Measurements from ENCODE around the gene ADARB1.

The ADARB1 gene

DNA sequence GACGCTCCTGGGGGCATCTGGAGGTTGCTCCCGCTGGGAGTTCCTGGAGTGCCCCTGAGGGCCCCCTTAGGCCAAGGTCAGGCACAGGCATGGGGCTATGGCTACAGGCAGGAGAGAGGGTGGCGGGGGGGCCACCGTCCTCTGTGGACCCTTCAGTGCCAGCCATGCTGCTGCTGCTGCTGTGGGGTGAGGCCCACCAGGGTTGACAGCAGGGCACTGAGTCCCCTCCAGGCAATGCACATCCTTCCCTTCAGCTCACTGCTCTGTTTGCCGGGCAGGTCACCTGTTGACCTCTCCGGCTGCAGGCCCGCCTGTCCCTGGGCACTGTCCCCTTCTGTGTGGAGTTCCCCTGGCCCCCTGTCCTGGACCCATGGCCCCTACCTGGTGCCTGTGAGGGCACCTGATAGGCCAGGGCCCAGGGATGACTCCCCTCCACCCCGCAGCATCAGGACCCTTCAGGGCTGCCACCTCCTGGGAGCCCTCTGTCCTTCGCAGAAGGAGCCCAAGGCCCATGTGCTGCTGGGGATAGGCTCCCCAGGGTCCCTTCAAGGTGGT is 34.1 kb upstream of the ADARB1 start:
- TF ChIP-seq, protein P1, sequence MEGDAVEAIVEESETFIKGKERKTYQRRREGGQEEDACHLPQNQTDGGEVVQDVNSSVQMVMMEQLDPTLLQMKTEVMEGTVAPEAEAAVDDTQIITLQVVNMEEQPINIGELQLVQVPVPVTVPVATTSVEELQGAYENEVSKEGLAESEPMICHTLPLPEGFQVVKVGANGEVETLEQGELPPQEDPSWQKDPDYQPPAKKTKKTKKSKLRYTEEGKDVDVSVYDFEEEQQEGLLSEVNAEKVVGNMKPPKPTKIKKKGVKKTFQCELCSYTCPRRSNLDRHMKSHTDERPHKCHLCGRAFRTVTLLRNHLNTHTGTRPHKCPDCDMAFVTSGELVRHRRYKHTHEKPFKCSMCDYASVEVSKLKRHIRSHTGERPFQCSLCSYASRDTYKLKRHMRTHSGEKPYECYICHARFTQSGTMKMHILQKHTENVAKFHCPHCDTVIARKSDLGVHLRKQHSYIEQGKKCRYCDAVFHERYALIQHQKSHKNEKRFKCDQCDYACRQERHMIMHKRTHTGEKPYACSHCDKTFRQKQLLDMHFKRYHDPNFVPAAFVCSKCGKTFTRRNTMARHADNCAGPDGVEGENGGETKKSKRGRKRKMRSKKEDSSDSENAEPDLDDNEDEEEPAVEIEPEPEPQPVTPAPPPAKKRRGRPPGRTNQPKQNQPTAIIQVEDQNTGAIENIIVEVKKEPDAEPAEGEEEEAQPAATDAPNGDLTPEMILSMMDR (conservative IDR thresholded peaks at IDR 0.05; ENCODE audit: control insufficient read depth, insufficient read depth, low read depth, low read length), result no peak
- DNase-seq (ENCODE audit: low read depth), result no peak
- no peak overlapping the region for H3K4me3 ChIP-seq (ENCODE audit: control insufficient read depth, low read depth, low read length)

DNA sequence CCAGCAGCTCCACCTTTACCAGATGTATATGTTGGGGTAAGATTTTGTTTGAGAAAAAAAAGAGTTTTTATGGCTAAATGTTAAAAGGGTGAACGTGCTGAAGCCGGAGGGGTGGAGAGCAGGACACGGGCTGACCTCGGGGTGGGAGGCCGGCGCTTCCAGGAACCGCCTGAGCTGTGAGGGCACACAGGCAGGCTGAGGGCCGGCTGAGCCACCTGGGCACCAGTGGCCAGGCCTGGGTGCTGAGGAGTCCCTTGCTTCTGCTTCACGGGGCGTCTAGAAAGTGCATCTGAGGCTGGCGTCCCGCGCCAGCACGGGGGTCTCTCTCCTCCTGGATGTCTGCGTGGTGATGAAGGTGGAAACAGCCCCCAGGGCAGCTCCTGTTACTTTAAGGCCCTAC is 33.6 kb upstream of the ADARB1 start:
- no peak for DNase-seq (ENCODE audit: low read depth)
- TF ChIP-seq, protein P1 (conservative IDR thresholded peaks at IDR 0.05; ENCODE audit: control insufficient read depth, insufficient read depth, low read depth, low read length), result no peak
- no peak overlapping the region for H3K4me3 ChIP-seq (ENCODE audit: control insufficient read depth, low read depth, low read length)

DNA sequence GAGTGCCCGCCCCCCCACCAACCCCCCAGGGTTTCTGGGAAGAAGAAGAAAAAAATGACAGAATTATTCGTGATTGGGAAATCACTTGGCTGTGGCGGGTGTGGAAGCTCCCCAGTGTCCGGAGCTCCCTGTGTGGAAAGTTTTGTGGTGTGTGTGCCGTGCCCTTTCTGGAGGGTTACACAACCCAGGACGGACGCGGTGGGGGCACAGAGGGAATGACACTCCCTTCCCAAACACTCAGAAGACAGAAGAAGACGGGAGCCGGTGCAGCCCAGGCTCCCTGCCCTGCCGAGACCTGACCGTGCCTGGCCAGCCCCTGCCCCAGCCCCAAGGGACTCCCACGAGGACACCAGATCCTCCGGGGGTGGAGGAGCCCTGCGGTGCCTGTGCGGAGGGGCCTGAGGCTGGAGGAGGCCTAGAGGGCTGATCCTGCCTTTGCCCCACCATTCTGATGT is 33.0 kb upstream of the ADARB1 start:
- DNase-seq (ENCODE audit: low read depth), result peak; percentile 81
- TF ChIP-seq, protein P1 (conservative IDR thresholded peaks at IDR 0.05; ENCODE audit: control insufficient read depth, insufficient read depth, low read depth, low read length), result no peak
- no peak overlapping the region for H3K4me3 ChIP-seq (ENCODE audit: control insufficient read depth, low read depth, low read length)

DNA sequence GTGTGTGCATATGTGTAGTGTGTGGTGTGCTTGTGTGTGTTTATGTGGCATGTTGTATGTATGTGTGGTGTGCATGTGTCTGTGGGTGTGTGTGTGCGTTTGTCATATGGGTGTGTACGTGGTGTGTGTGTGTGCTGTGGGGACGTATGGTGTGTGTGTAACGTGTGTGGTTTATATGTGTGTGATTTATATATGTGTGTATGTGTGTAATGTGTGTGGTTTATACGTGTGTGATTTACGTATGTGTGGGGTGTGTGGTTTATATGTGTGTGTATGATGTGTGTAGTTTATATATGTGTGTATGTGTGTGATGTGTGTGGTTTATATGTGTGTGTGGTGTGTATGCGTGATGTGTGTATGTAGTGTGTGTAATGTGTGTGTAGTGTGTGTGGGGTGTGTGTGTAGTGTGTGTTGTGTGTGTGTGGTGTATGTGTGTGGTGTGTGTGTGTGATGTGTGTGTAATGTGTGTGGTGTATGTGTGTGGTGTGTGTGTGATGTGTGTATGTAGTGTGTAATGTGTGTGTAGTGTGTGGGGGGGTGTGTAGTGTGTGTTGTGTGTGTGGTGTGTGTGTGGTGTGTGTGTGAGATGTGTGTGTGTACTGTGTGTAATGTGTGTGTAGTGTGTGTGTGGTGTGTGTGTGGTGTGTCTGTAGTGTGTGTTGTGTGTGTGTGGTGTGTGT is 32.3 kb upstream of the ADARB1 start:
- no peak for DNase-seq (ENCODE audit: low read depth)
- TF ChIP-seq, protein P1 (conservative IDR thresholded peaks at IDR 0.05; ENCODE audit: control insufficient read depth, insufficient read depth, low read depth, low read length), result no peak
- H3K4me3 ChIP-seq (ENCODE audit: control insufficient read depth, low read depth, low read length), result no peak overlapping the region

DNA sequence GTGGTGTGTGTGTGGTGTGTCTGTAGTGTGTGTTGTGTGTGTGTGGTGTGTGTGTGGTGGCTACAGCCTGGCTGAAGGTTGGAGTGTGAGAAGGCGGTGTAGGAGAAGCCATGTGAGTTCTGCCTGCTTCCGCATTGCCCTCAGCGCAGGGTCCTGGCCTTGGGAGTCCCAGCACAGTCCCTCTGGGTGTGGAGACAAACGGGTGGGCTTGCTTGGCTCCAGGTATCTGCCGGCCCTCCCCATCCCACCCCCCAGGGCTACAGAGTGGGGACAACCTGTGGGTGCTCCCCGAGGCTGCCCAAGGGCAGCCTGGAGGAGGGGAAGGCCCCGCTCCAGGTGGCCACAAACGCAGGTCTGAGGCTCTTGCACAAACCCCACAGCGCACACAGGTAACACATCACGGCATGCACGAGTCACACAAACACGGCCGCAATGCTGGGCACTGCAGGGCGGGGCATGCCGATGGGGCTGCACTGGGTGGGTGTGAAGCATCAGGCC is 31.7 kb upstream of the ADARB1 start:
- no peak overlapping the region for H3K4me3 ChIP-seq (ENCODE audit: control insufficient read depth, low read depth, low read length)
- TF ChIP-seq, protein P1 (conservative IDR thresholded peaks at IDR 0.05; ENCODE audit: control insufficient read depth, insufficient read depth, low read depth, low read length), result no peak
- no peak for DNase-seq (ENCODE audit: low read depth)

DNA sequence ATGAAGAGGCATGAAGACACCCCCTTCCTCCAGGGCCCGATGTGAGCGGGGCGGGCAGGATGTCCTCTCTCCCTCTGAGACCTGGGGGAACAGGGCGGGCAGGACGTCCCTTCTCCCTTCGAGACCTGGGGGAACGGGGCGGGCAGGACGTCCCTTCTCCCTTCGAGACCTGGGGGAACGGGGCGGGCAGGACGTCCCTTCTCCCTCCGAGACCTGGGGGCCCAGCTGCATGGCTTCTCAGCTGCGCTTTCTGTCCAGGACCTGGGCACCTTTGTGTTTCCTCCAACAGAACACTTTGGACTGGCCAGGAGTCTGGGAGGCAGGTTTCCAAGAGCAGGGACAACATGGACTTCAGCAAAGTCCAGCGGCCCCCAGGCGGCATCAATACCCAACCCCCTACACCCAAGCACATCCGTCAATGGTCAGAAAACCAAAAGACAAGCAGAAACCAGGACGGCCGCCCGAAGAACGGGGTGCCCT is 30.8 kb upstream of the ADARB1 start:
- H3K4me3 ChIP-seq (ENCODE audit: control insufficient read depth, low read depth, low read length), result no peak overlapping the region
- TF ChIP-seq, protein P1 (conservative IDR thresholded peaks at IDR 0.05; ENCODE audit: control insufficient read depth, insufficient read depth, low read depth, low read length), result no peak
- no peak for DNase-seq (ENCODE audit: low read depth)
